PC-9 (cell line): ENCODE data around the gene MCC.

Source experiments
- CTCF ChIP-seq: fragments of 200-600 bp; sonication (generic); conservative IDR thresholded peaks from 2 replicates; pipeline ENCODE4 v1.6.1; 2017; ENCODE audit warnings: mixed run types, antibody characterized with exemption, mild to moderate bottlenecking, moderate library complexity
- EZH2 ChIP-seq: fragments of 200-600 bp; sonication (generic); IDR thresholded peaks from 2 replicates; pipeline ENCODE4 v1.8.0; 2017; ENCODE audit warnings: antibody characterized with exemption, low read depth

DNA sequence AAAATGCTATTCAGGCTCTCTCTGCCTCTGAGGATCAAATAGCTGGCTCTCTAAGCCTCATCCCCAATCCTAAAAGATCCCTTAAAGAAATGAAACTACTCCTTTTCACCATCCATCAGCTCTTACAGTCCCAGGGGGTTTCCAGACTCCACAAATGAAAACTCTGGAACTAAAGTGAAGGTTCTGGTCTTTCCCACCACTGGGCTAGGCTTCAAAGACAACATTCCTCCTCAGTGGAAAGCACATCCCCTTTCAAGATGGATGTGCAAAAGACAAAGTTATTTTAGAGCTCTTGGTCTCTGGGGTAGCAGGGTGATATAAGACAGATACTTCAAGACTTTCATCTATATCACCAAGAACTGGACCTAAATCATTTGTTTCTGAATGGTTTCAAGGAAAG lies 404.8 kb downstream of the MCC start:
- TF ChIP-seq CTCF (no peak), EZH2 (no peak)
